MV-4-11 (cell line): ENCODE measurements around the gene PPP3CA.
"Not testable (repeated sequence)": the region's sequence is repeated elsewhere in the genome, so short reads cannot be mapped to it uniquely, and the experiment has no call there.

ENCODE experiments used
- DNase-seq: peaks from one replicate; lab custom pipeline; 2025; lab: John Stamatoyannopoulos, UW

Gene PPP3CA

GRCh38 chr4:101101072-101101471 is 246.3 kb downstream of the PPP3CA start:
- DNase-seq, result no peak

GRCh38 chr4:101098666-101099400 is 248.5 kb downstream of the PPP3CA start:
- DNase-seq, result no peak

DNA sequence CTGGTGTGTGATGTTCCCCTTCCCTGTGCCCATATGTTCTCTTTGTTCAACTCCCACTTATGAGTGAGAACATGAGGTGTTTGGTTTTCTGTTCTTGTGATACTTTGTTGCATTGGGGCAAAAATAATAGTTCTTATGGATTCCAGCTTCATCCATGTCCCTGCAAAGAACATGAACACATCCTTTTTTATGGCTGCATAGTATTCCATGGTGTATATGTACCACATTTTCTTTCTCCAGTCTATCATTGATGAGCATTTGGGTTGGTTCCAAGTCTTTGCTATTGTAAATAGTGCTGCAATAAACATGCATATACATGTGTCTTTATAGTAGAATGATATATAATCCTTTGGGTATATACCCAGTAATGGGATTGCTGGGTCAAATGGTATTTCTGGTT is 254.7 kb downstream of the PPP3CA start:
- DNase-seq, result not testable (repeated sequence)

- DNase-seq, result no peak
Observed at GRCh38 chr4:101089168-101089567, 258.2 kb downstream of the PPP3CA start.

DNA sequence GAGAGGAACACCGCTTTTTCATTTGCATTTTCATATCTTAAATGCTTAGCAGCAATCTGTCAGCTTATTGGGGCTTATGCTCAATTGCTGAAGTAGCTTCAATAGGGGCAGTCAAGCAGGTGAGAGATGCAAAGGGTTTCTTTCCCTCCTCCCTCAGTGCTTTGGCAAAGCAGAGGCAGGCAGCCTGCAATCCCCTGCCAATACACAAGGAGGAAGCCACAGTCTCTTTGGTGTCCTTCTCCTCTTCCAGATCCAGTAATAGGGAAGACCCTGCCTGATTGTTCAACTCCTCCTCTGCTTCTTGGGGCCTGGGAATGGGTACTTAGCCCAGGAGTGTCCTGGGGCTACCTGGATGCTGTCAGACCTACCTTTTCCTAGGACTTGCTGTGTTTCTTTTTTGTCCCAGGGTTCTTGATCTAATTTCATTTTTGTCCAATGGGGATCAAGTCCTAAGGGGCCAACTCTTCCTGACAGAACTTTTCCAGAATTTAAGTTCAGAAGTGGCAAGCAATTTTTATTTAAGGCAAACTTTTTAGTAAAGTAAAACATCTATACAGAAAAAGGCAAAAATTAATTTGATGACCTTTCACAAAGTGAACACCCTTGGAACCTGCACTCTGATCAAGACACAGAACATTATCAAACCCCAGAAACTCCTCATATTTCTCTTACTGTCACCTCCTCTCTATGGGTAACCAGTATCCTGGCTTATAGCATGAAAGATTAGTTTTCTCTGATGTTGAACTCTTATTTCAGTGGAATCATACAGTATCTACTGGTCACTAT is 260.3 kb downstream of the PPP3CA start:
- no peak for DNase-seq

- DNase-seq, result no peak
Observed at GRCh38 chr4:101083131-101083530, 264.2 kb downstream of the PPP3CA start.

GRCh38 chr4:101081695-101082369 is 265.5 kb downstream of the PPP3CA start:
- DNase-seq, result no peak

DNA sequence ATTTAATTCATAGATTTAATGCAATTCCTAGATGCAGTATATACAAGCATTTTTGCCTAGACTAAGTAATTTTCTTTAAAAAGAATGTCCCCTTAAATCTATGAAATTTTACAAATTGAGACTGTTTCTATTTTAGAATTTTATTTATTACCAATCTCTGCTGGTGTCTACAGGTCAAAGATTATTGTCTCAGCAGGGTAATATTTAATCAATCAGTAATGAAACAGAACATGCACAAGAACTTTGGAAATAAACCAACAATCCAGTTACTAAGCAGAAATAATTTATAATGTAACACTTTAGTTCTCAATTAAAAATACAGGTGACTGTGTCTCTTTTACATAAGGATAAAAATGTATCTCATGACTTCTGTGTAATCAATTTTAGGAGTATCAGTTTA is 266.2 kb downstream of the PPP3CA start:
- DNase-seq, result no peak

GRCh38 chr4:101078950-101079349 is 268.4 kb downstream of the PPP3CA start:
- no peak for DNase-seq

- DNase-seq, result no peak
Observed at GRCh38 chr4:101076032-101076431, 271.3 kb downstream of the PPP3CA start.

- DNase-seq, result peak; percentile 72
Observed at GRCh38 chr4:101075536-101075935, 271.8 kb downstream of the PPP3CA start.

- no peak for DNase-seq
Observed at GRCh38 chr4:101074326-101074725, 273.0 kb downstream of the PPP3CA start.

GRCh38 chr4:101071241-101071640 is 276.1 kb downstream of the PPP3CA start:
- no peak for DNase-seq

DNA sequence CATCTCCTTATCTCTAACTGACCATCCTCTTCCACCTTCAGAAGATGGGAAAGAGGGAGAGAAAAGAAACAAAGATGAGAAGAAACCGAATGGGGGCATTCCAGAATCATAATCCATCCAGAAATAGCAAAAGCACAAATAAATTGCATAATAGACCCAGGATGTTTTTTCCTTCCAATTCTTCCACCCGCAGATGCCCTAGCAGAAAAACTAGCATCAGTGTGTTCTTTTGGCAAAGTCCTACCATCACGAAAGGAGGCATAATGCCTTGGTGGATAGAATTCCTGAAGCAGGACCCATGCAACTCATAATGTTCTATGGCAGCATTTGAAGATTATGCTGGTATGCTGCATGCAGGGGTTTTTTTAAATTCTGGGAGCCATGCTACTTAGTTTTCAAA is 279.2 kb downstream of the PPP3CA start:
- DNase-seq, result no peak

- DNase-seq, result peak; percentile 47
Observed at GRCh38 chr4:101067383-101067782, 279.9 kb downstream of the PPP3CA start.

- no peak for DNase-seq
Observed at GRCh38 chr4:101066626-101067170, 280.6 kb downstream of the PPP3CA start.

DNA sequence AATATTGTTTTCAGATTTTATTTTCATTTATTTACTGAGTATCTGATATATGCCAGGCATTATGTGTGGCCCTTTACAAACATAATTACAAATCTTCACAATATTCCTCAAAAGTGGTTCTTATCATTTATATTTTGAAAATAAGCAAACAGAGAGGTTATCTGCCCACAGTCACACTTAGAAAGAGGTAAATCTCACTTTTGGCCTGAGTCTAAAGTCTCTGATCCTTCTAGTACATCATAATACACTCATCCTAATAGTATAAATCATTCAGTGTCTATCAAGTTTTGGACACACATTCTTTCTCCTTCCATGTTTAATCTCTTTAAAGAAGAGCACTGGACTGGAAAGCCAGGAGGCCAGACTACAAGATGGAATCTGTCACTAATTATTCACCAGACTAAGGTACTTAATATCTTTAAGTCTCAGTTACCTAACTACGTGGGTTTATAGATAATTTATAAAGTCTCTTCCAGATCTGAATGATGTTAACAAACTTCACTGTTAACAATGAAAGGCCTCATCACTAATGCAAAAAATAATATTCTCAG is 281.3 kb downstream of the PPP3CA start:
- no peak for DNase-seq

GRCh38 chr4:101065346-101065745 is 282.0 kb downstream of the PPP3CA start:
- DNase-seq, result no peak

- DNase-seq, result no peak
Observed at GRCh38 chr4:101064541-101065180, 282.7 kb downstream of the PPP3CA start.

GRCh38 chr4:101055392-101055791 is 291.9 kb downstream of the PPP3CA start:
- no peak for DNase-seq

- DNase-seq, result no peak
Observed at GRCh38 chr4:101050837-101051205, 296.5 kb downstream of the PPP3CA start.
